Measurements from ENCODE around the gene SLC24A2. TPM values are rescaled to one million over a fixed set of nuclear protein-coding genes. Genes with fewer than 3 reads are reported as not detected.
A peak's percentile ranks its signal among the peaks of the same experiment; 100 is the strongest.

SLC24A2 gene
- total RNA-seq, 1 experiment from 2014 or later: not detected

DNA sequence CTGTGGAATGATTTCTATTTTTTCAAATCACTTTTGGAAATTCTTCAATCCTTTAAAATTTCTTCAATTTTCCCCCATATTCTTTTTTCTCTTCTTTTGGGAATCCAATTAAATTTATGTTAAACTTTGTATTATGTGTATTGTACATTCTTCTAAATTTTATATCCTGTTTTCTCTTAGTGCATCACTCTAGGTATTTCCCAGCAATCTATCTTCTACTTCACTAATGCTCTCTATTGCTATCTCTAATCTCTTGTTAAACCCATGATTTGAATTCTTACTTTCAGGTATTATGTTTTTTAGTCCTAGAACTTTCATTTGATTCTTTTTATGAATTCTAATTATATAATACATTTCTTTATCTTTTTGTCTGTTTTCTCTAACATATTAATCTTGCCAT lies 23.4 kb upstream of the SLC24A2 start:
- H3K27ac ChIP-seq (ENCODE audit: low read length): no peak overlapping the region
- ChIA-PET CTCF (no interaction called here), POLR2A (no interaction called here)
- H3K9me3 ChIP-seq (ENCODE audit: control insufficient read depth, insufficient read depth, low read depth, low read length): no peaks in the 10 kb centered on the region
- H3K4me3 ChIP-seq (ENCODE audit: low read depth in 2 of 2, low read length in 2 of 2): no peak overlapping the region
- no peak for DNase-seq (ENCODE audit: low read depth, low spot score)
- no peak for ATAC-seq
- in situ Hi-C loops (cut with HindIII; ENCODE audit: low pct_unique_long_range_greater_than_20kb, low sequenced_read_pairs) (no loop called here), intact Hi-C loops (cut with micrococcal nuclease; ENCODE audit: unreplicated experiment) (no loop called here)
- no peaks in the 10 kb centered on the region for H3K4me1 ChIP-seq (ENCODE audit: control insufficient read depth, insufficient read depth, low read length)
- no peaks in the 10 kb centered on the region for H3K36me3 ChIP-seq (ENCODE audit: control insufficient read depth, insufficient read depth, low read length)
- no peaks in the 10 kb centered on the region for H3K27me3 ChIP-seq (ENCODE audit: control insufficient read depth, insufficient read depth, low read length)
- TF ChIP-seq, protein P1, sequence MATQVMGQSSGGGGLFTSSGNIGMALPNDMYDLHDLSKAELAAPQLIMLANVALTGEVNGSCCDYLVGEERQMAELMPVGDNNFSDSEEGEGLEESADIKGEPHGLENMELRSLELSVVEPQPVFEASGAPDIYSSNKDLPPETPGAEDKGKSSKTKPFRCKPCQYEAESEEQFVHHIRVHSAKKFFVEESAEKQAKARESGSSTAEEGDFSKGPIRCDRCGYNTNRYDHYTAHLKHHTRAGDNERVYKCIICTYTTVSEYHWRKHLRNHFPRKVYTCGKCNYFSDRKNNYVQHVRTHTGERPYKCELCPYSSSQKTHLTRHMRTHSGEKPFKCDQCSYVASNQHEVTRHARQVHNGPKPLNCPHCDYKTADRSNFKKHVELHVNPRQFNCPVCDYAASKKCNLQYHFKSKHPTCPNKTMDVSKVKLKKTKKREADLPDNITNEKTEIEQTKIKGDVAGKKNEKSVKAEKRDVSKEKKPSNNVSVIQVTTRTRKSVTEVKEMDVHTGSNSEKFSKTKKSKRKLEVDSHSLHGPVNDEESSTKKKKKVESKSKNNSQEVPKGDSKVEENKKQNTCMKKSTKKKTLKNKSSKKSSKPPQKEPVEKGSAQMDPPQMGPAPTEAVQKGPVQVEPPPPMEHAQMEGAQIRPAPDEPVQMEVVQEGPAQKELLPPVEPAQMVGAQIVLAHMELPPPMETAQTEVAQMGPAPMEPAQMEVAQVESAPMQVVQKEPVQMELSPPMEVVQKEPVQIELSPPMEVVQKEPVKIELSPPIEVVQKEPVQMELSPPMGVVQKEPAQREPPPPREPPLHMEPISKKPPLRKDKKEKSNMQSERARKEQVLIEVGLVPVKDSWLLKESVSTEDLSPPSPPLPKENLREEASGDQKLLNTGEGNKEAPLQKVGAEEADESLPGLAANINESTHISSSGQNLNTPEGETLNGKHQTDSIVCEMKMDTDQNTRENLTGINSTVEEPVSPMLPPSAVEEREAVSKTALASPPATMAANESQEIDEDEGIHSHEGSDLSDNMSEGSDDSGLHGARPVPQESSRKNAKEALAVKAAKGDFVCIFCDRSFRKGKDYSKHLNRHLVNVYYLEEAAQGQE (IDR thresholded peaks at IDR 0.05; ENCODE audit: insufficient read depth in 1 of 2, low read depth in 2 of 2, low read length in 1 of 2): no peak
- TF ChIP-seq, protein P2, sequence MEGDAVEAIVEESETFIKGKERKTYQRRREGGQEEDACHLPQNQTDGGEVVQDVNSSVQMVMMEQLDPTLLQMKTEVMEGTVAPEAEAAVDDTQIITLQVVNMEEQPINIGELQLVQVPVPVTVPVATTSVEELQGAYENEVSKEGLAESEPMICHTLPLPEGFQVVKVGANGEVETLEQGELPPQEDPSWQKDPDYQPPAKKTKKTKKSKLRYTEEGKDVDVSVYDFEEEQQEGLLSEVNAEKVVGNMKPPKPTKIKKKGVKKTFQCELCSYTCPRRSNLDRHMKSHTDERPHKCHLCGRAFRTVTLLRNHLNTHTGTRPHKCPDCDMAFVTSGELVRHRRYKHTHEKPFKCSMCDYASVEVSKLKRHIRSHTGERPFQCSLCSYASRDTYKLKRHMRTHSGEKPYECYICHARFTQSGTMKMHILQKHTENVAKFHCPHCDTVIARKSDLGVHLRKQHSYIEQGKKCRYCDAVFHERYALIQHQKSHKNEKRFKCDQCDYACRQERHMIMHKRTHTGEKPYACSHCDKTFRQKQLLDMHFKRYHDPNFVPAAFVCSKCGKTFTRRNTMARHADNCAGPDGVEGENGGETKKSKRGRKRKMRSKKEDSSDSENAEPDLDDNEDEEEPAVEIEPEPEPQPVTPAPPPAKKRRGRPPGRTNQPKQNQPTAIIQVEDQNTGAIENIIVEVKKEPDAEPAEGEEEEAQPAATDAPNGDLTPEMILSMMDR (IDR thresholded peaks at IDR 0.05): no peak
- no peak for TF ChIP-seq SIN3A (IDR thresholded peaks at IDR 0.05; ENCODE audit: borderline replicate concordance, insufficient read depth, low read depth, low read length)
- no peak for TF ChIP-seq TCF7L2 (IDR thresholded peaks at IDR 0.05; ENCODE audit: low read depth, low read length)
- TF ChIP-seq POLR2AphosphoS5 (IDR thresholded peaks at IDR 0.05; ENCODE audit: low read depth, low read length): no peak
- no TSS peak for BruUV-seq (replicated peaks)

DNA sequence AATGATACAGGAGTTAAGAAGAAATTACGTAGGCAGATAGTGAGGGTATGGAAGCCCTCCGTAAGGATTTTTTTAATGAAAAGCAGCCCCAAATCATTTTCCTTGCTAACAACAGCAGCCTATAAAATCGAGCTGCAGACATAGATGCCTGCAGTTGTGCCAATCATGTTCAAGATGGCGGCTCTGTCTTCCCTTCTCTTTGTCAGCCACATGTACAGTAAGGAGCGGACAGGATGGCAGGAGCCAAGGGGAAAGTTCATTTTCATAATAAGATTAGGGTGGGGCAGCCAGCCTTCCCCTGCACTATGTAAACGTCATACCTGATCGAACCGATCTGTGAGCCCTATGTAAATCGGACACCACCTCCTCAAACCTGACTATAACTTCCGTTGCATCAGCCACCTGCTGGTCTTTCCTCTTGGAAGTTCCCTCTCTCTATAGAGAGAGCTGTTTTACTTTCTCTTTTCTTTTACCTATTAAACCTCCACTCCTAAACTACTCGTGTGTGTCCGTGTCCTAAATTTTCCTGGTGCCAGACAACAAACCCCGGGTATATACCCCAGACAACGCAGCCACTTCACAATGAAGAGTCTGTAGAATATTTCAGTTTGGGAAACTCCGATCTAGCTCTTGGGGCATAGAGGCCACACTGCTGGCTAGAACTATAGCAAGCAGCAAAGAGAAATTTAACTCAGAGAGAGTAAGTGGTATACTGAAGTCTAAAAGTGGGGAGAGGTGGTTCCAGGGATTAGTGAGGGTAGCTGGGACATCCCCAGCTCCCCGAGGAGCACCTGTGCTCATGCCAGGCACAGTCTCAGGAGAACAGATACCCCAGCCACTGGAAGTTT lies 20.8 kb upstream of the SLC24A2 start:
- intact Hi-C loops (cut with micrococcal nuclease; ENCODE audit: unreplicated experiment) (no loop called here), in situ Hi-C loops (cut with HindIII; ENCODE audit: low pct_unique_long_range_greater_than_20kb, low sequenced_read_pairs) (no loop called here)
- Histone ChIP-seq H3K9me3 (ENCODE audit: control insufficient read depth, insufficient read depth, low read depth, low read length) (no peaks in the 10 kb centered on the region), H3K4me3 (ENCODE audit: low read depth in 2 of 2, low read length in 2 of 2) (peak overlapping the region in 1 of 2 experiments; percentile 14; a peak in 1 of 4 replicates), H3K36me3 (ENCODE audit: control insufficient read depth, insufficient read depth, low read length) (no peaks in the 10 kb centered on the region), H3K27me3 (ENCODE audit: control insufficient read depth, insufficient read depth, low read length) (no peaks in the 10 kb centered on the region), H3K4me1 (ENCODE audit: control insufficient read depth, insufficient read depth, low read length) (no peaks in the 10 kb centered on the region), H3K27ac (ENCODE audit: low read length) (no peak overlapping the region)
- TF ChIP-seq SIN3A (IDR thresholded peaks at IDR 0.05; ENCODE audit: borderline replicate concordance, insufficient read depth, low read depth, low read length) (no peak), TCF7L2 (IDR thresholded peaks at IDR 0.05; ENCODE audit: low read depth, low read length) (no peak), POLR2AphosphoS5 (IDR thresholded peaks at IDR 0.05; ENCODE audit: low read depth, low read length) (no peak)
- TF ChIP-seq, protein P1 (IDR thresholded peaks at IDR 0.05; ENCODE audit: insufficient read depth in 1 of 2, low read depth in 2 of 2, low read length in 1 of 2): no peak
- TF ChIP-seq, protein P2 (IDR thresholded peaks at IDR 0.05): no peak
- DNase-seq (ENCODE audit: low read depth, low spot score) (no peak), ATAC-seq (no peak)
- no TSS peak for BruUV-seq (replicated peaks)
- ChIA-PET POLR2A (no interaction called here), CTCF (no interaction called here)
